Gastrocnemius medialis (tissue), 4 donors: ENCODE results near the gene ROBO1.

Source experiments
- POLR2A ChIP-seq, 2 donors: fragments of 450-650 bp; IDR thresholded peaks; one replicate each; pipeline ENCODE4 v1.6.1; 2017; ENCODE audit warnings: antibody characterized with exemption in 2 of 2, mild to moderate bottlenecking in 2 of 2, moderate library complexity in 2 of 2
- TF ChIP-seq, protein P1 (sequence below), 5 experiments: fragments of 450-650 bp in 3 of 5; fragments of 200-600 bp in 2 of 5; sonication (generic) in 2 of 5; IDR thresholded peaks in 4 of 5; conservative IDR thresholded peaks in 1 of 5; 1 replicate in 4 of 5; 2 replicates in 1 of 5; pipeline ENCODE4 v1.5.1; 2016 to 2019; ENCODE audit warnings: antibody characterized with exemption in 5 of 5, mild to moderate bottlenecking in 3 of 5, moderate library complexity in 3 of 5

GRCh38 chr3:79028916-79029315 is 738.9 kb downstream of the ROBO1 start:
- TF ChIP-seq, protein P1, sequence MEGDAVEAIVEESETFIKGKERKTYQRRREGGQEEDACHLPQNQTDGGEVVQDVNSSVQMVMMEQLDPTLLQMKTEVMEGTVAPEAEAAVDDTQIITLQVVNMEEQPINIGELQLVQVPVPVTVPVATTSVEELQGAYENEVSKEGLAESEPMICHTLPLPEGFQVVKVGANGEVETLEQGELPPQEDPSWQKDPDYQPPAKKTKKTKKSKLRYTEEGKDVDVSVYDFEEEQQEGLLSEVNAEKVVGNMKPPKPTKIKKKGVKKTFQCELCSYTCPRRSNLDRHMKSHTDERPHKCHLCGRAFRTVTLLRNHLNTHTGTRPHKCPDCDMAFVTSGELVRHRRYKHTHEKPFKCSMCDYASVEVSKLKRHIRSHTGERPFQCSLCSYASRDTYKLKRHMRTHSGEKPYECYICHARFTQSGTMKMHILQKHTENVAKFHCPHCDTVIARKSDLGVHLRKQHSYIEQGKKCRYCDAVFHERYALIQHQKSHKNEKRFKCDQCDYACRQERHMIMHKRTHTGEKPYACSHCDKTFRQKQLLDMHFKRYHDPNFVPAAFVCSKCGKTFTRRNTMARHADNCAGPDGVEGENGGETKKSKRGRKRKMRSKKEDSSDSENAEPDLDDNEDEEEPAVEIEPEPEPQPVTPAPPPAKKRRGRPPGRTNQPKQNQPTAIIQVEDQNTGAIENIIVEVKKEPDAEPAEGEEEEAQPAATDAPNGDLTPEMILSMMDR (IDR thresholded peaks at IDR 0.05 in 4 of 5, conservative IDR thresholded peaks at IDR 0.05 in 1 of 5) = no peak
- no peak for TF ChIP-seq POLR2A (IDR thresholded peaks at IDR 0.05)
